Osteoblast (primary cell): Measurements from ENCODE around the gene CADPS. TPM values are rescaled to one million over a fixed set of nuclear protein-coding genes. Genes with fewer than 3 reads are reported as not detected.
A peak's percentile ranks its signal among the peaks of the same experiment; 100 is the strongest.

ENCODE experiments used
- DNase-seq: peaks from one replicate; pipeline ENCODE4 v3.0.0; 2011; ENCODE audit warnings: low spot score, mixed read lengths; ENCODE audit not compliant: insufficient read length; ENCODE audit errors: missing footprints
- H2AFZ ChIP-seq: 2 replicates; pipeline ENCODE4 v1.6.0; 2011; ENCODE audit warnings: mild to moderate bottlenecking, low read length
- H3K27ac ChIP-seq: 2 replicates; pipeline ENCODE4 v1.5.1; 2011; ENCODE audit warnings: mild to moderate bottlenecking, low read depth, low read length, moderate library complexity
- H3K27me3 ChIP-seq: 2 replicates; pipeline ENCODE4 v1.6.0; 2012; ENCODE audit warnings: mild to moderate bottlenecking, control low read depth, inconsistent platforms, low read length, moderate library complexity; ENCODE audit not compliant: insufficient read depth
- H3K36me3 ChIP-seq: 2 replicates; pipeline ENCODE4 v1.5.1; 2011; ENCODE audit warnings: mild to moderate bottlenecking, low read length, control low read depth, moderate library complexity; ENCODE audit not compliant: insufficient read depth
- H3K4me1 ChIP-seq: 2 replicates; pipeline ENCODE4 v1.5.1; 2011; ENCODE audit warnings: mild to moderate bottlenecking, low read length, control low read depth, moderate library complexity; ENCODE audit not compliant: insufficient read depth
- H3K4me2 ChIP-seq: 2 replicates; pipeline ENCODE4 v1.6.0; 2011; ENCODE audit warnings: mild to moderate bottlenecking, low read length; ENCODE audit not compliant: insufficient read depth
- H3K4me3 ChIP-seq: fragments of 200-600 bp; sonication (generic); 3 replicates; pipeline ENCODE4 v1.5.1; 2012; ENCODE audit warnings: mild to moderate bottlenecking, low read length, inconsistent platforms; ENCODE audit not compliant: insufficient read depth
- H3K79me2 ChIP-seq: 2 replicates; pipeline ENCODE4 v1.6.0; 2012; ENCODE audit warnings: mild to moderate bottlenecking, low read length, control low read depth, inconsistent platforms; ENCODE audit not compliant: insufficient read depth
- H3K9me3 ChIP-seq: 2 replicates; pipeline ENCODE4 v1.5.1; 2011; ENCODE audit warnings: low read depth, low read length, control low read depth
- H4K20me1 ChIP-seq: 2 replicates; pipeline ENCODE4 v1.6.0; 2012; ENCODE audit warnings: mild to moderate bottlenecking, low read length, control low read depth; ENCODE audit not compliant: insufficient read depth
- total RNA-seq: library from RNA; depleted of rRNA; stranded (reverse); fragments of >200 nt; gene quantifications from 2 replicates; pipeline ENCODE4 v1.2.3, GENCODE V29; 2012
- TF ChIP-seq, protein P1 (sequence below): IDR thresholded peaks from 2 replicates; pipeline ENCODE4 v1.5.1; 2011; ENCODE audit warnings: mild to moderate bottlenecking, low read depth, low read length, moderate library complexity; ENCODE audit errors: extremely low read depth

The CADPS gene
- total RNA-seq, 1 donor: not detected

DNA sequence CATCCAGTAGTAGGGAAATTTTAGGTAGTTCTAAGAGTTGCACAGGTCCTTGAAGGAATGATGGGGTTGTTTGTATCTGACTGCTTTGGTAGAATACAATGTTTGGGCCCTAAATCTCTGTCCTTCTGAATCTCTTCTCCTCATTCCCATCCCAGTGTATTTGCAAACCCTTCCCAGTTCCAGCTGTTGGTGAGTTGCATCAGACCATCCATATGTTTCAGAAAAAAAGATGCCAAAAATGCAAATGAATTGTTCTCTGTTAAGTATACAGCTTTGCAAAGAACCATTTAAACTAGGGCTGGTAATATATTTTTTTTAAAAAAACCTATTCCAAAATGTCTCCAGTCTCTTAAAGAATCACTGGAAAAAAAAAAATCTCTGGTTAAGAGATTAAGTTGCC is 251.0 kb downstream of the CADPS start:
- no peak overlapping the region for H2AFZ ChIP-seq
- no peaks in the 10 kb centered on the region for H3K4me1 ChIP-seq
- H4K20me1 ChIP-seq: no peaks in the 10 kb centered on the region
- no peak overlapping the region for H3K4me3 ChIP-seq
- H3K36me3 ChIP-seq: no peaks in the 10 kb centered on the region
- H3K4me2 ChIP-seq: no peak overlapping the region
- TF ChIP-seq, protein P1, sequence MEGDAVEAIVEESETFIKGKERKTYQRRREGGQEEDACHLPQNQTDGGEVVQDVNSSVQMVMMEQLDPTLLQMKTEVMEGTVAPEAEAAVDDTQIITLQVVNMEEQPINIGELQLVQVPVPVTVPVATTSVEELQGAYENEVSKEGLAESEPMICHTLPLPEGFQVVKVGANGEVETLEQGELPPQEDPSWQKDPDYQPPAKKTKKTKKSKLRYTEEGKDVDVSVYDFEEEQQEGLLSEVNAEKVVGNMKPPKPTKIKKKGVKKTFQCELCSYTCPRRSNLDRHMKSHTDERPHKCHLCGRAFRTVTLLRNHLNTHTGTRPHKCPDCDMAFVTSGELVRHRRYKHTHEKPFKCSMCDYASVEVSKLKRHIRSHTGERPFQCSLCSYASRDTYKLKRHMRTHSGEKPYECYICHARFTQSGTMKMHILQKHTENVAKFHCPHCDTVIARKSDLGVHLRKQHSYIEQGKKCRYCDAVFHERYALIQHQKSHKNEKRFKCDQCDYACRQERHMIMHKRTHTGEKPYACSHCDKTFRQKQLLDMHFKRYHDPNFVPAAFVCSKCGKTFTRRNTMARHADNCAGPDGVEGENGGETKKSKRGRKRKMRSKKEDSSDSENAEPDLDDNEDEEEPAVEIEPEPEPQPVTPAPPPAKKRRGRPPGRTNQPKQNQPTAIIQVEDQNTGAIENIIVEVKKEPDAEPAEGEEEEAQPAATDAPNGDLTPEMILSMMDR: no peak
- H3K9me3 ChIP-seq: no peaks in the 10 kb centered on the region
- H3K27me3 ChIP-seq: peaks cover 4% of the 10 kb centered on the region
- DNase-seq: no peak
- H3K27ac ChIP-seq: no peak overlapping the region
- no peaks in the 10 kb centered on the region for H3K79me2 ChIP-seq

DNA sequence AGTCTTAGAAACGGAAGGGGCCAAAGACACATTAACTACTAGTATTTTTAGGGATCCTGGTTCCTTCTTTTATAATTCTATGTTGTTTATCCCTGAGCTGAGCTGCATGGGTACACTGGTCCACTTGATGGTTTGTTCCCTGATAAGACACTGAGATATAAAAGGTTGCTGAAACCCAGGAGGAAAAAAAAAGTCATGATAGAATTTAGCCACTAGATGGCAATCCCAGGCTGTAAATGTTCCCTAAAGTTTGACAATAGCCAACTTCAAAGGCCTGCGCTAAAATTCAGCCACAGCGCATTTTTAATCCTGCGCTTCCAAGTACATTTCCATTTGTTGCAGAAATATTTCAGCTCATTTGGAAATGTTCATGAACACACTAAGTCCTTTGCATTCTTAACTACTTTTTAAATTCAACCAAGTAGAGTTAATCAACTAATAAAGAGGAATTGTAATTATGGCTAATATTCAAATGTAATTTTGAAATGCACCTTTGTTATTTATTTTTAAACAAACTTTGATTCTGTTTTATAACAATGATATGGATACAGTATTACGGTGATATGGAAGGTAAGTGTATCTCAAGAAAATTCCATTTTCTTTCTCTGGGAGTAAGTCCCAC is 252.6 kb downstream of the CADPS start:
- Histone ChIP-seq H3K36me3 (no peaks in the 10 kb centered on the region), H3K79me2 (no peaks in the 10 kb centered on the region), H3K9me3 (no peaks in the 10 kb centered on the region), H3K27ac (no peak overlapping the region), H3K4me2 (no peak overlapping the region), H3K4me3 (no peak overlapping the region), H4K20me1 (no peaks in the 10 kb centered on the region), H3K27me3 (peaks cover 4% of the 10 kb centered on the region), H3K4me1 (no peaks in the 10 kb centered on the region), H2AFZ (no peak overlapping the region)
- TF ChIP-seq, protein P1: peak; percentile 65
- DNase-seq: peak; percentile 86

DNA sequence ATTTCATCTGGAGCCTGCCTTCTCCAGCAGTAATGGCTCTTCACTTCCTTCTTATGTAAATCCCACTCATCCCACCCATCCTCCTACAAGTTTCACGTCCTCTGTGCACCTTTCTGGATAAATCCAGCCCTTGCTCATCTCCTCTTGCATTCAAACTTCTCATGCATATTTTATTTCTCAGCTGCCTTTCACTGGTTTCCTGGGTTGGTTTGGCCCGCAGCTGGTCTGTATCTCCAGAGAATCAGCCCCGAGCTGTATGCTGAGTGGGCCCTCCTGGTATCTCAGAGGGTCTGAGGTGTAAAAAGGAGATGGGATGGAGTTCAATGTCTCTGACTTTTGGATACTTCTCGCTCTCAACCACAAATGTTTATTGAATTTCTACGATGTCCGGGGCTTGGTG is 253.3 kb downstream of the CADPS start:
- H3K4me2 ChIP-seq: no peak overlapping the region
- no peaks in the 10 kb centered on the region for H3K4me1 ChIP-seq
- H2AFZ ChIP-seq: no peak overlapping the region
- no peak for DNase-seq
- no peaks in the 10 kb centered on the region for H3K79me2 ChIP-seq
- peaks cover 4% of the 10 kb centered on the region for H3K27me3 ChIP-seq
- no peak overlapping the region for H3K27ac ChIP-seq
- TF ChIP-seq, protein P1: no peak
- H4K20me1 ChIP-seq: no peaks in the 10 kb centered on the region
- no peaks in the 10 kb centered on the region for H3K9me3 ChIP-seq
- no peak overlapping the region for H3K4me3 ChIP-seq
- H3K36me3 ChIP-seq: no peaks in the 10 kb centered on the region

DNA sequence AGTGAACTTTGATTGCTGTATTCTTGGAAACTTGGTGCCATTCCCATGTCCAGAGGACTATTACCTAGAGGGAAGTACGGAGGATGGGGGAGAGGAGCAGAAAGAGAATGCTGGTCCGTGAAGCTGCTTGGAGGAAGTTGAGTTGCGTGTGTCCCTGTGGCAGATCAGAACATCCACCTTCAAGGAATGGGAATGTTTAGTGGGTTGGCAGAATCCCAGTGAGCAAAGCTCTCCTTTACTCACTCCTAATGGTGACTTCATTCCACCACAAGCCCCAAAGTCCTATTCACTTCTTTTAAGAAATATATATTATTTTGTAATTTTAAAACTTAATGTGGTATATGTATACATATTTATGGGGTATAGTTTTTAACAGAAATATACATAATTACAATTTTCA is 254.0 kb downstream of the CADPS start:
- Histone ChIP-seq H3K4me3 (no peak overlapping the region), H3K79me2 (no peaks in the 10 kb centered on the region), H3K36me3 (no peaks in the 10 kb centered on the region), H3K9me3 (no peaks in the 10 kb centered on the region), H4K20me1 (no peaks in the 10 kb centered on the region), H2AFZ (no peak overlapping the region), H3K27me3 (peaks cover 4% of the 10 kb centered on the region), H3K27ac (no peak overlapping the region), H3K4me1 (no peaks in the 10 kb centered on the region), H3K4me2 (no peak overlapping the region)
- DNase-seq: no peak
- TF ChIP-seq, protein P1: no peak
